GM10266 (cell line): ENCODE measurements around the gene KLHL28.

Experiments
- DNase-seq: peaks from one replicate; pipeline ENCODE4 v3.0.0; 2012; ENCODE audit errors: extremely low spot score
- CTCF ChIP-seq: IDR thresholded peaks from 2 replicates; pipeline ENCODE4 v1.5.1; 2012; ENCODE audit warnings: mild to moderate bottlenecking, low read depth; ENCODE audit not compliant: control insufficient read depth, insufficient read depth; ENCODE audit errors: missing control alignments

The KLHL28 gene

GRCh38 chr14:44889595-44890471 lies 71.9 kb downstream of the KLHL28 start:
- no peak for DNase-seq
- TF ChIP-seq CTCF: no peak

- no peak for DNase-seq
- no peak for TF ChIP-seq CTCF
Measured at GRCh38 chr14:44887596-44887955, 74.2 kb downstream of the KLHL28 start.

DNA sequence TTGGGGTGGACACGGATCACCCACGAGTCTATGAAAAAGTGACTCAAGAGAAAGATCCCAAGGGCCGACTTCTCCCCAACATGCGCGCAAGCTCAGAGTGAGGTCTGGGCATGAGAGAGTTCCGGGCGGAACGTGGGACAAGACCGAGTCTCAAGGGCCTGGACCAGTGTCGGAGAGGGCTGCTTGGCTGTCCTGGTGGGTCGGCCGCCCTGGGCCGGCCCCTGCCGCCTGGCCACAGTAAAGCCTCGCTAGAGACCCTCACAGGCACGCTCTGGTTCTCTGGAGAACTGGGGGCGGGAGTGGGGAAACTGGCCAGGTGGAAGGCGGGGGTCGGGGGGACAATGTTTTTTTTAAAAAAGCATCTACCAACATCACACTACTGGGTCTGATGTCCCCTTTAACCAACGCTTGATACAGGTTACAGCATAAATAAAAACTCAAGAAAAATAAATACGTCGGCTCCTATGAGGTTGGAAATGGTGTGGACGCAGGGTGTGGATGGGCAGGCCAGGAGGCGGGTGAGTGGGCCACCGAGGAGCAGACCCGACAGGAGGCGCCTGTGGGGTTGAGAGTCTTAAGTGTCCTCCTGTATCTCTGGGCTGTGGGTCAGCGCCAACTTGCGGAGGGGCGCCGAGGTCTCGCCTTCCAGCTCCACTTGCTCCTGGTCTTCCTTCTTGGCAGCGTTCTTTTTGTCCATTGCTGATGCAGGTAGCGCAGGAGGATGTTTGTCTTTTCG lies 74.7 kb downstream of the KLHL28 start:
- no peak for DNase-seq
- TF ChIP-seq CTCF: no peak

GRCh38 chr14:44880791-44881190 lies 81.0 kb downstream of the KLHL28 start:
- TF ChIP-seq CTCF: no peak
- no peak for DNase-seq
